ENCODE data around the gene IGFBP7. TPM values are rescaled to one million over a fixed set of nuclear protein-coding genes. Genes with fewer than 3 reads are reported as not detected.

Gene IGFBP7
- total RNA-seq, 4 donors from 2014 or later: 117 to 241 (median 152) TPM

GRCh38 chr4:57042711-57043169 is 67.4 kb downstream of the IGFBP7 start:
- Histone ChIP-seq H3K4me1 (peaks cover 6 to 31% of the 10 kb centered on the region in 2 donors), H3K4me3 (no peak overlapping the region), H3K27me3 (no peaks in the 10 kb centered on the region), H3K9me3 (no peaks in the 10 kb centered on the region), H3K36me3 (no peaks in the 10 kb centered on the region), H3K27ac (peak overlapping the region; percentile 57 to 73 (median 64))
- DNase-seq (peak in 1 of 2 donors; percentile 35), ATAC-seq (peak; percentile 39 to 46)
- TF ChIP-seq, protein P1, sequence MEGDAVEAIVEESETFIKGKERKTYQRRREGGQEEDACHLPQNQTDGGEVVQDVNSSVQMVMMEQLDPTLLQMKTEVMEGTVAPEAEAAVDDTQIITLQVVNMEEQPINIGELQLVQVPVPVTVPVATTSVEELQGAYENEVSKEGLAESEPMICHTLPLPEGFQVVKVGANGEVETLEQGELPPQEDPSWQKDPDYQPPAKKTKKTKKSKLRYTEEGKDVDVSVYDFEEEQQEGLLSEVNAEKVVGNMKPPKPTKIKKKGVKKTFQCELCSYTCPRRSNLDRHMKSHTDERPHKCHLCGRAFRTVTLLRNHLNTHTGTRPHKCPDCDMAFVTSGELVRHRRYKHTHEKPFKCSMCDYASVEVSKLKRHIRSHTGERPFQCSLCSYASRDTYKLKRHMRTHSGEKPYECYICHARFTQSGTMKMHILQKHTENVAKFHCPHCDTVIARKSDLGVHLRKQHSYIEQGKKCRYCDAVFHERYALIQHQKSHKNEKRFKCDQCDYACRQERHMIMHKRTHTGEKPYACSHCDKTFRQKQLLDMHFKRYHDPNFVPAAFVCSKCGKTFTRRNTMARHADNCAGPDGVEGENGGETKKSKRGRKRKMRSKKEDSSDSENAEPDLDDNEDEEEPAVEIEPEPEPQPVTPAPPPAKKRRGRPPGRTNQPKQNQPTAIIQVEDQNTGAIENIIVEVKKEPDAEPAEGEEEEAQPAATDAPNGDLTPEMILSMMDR (IDR thresholded peaks at IDR 0.05 in 4 of 5, conservative IDR thresholded peaks at IDR 0.05 in 1 of 5): no peak
- no peak for TF ChIP-seq POLR2A (IDR thresholded peaks at IDR 0.05)
- in situ Hi-C loops (cut with MboI; ENCODE audit: low sequenced_read_pairs in 4 of 4): no loop called here
- intact Hi-C loops (cut with DNase I; ENCODE audit: low total_unique reads): loop anchor here (5.0 kb wide), 1 partner anchor 70 kb away; the partner anchor contains the start of gene IGFBP7

DNA sequence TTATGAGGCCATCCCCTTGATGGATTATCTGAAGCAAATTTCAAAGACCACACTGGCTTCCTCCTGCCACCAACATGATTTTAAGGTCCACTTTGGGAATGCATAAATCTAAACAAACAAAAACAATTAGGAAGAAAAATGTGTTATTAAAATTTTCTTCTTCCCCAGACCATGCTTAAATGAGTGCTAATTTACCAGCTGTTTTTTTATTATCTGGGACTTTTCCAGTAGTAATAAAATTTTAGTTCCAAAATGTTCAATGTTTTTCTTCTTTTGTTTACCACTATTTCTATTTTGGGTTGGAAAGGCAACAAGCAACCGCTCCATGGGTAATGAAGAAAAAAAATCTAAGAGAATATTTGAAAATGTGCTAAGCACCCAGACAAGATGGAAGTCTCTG is 69.2 kb downstream of the IGFBP7 start:
- Histone ChIP-seq H3K27me3 (no peaks in the 10 kb centered on the region), H3K27ac (peak overlapping the region in 3 of 4 donors; percentile 64 to 73 (median 65)), H3K36me3 (no peaks in the 10 kb centered on the region), H3K4me3 (no peak overlapping the region), H3K4me1 (peaks cover 6 to 27% of the 10 kb centered on the region in 2 donors), H3K9me3 (no peaks in the 10 kb centered on the region)
- in situ Hi-C loops (cut with MboI; ENCODE audit: low sequenced_read_pairs in 4 of 4) (no loop called here), intact Hi-C loops (cut with DNase I; ENCODE audit: low total_unique reads) (loop anchor here (5.0 kb wide), 1 partner anchor 71 kb away; the partner anchor contains the start of gene IGFBP7)
- ATAC-seq (no peak), DNase-seq (no peak)
- no peak for TF ChIP-seq POLR2A (IDR thresholded peaks at IDR 0.05)
- TF ChIP-seq, protein P1 (IDR thresholded peaks at IDR 0.05 in 4 of 5, conservative IDR thresholded peaks at IDR 0.05 in 1 of 5): no peak

DNA sequence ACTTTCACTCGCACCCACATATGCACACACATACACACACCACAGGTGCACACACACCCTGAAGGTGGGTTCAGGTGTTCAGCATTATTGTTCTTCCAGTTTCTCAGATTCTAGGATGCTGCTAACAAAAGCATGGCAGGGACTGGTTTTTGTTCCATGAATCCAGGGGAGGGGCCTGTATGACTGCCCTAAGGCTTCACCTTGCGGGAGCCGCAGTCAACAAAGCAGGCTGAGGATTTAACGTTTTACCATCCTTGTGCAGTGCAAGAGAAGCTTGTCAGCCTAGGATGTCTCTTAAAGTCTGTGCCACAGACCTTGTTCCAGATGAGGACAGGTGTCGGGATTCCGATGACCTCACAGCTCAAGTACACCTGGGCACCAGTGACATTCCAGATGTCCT is 69.7 kb downstream of the IGFBP7 start:
- Histone ChIP-seq H3K4me1 (peaks cover 6 to 24% of the 10 kb centered on the region in 2 donors), H3K27me3 (no peaks in the 10 kb centered on the region), H3K27ac (peak overlapping the region in 2 of 4 donors; percentile 21 to 73), H3K36me3 (no peaks in the 10 kb centered on the region), H3K9me3 (no peaks in the 10 kb centered on the region), H3K4me3 (no peak overlapping the region)
- intact Hi-C loops (cut with DNase I; ENCODE audit: low total_unique reads): loop anchor here (5.0 kb wide), 1 partner anchor 72 kb away; the partner anchor contains the start of gene IGFBP7
- TF ChIP-seq POLR2A (IDR thresholded peaks at IDR 0.05): no peak
- TF ChIP-seq, protein P1 (IDR thresholded peaks at IDR 0.05 in 4 of 5, conservative IDR thresholded peaks at IDR 0.05 in 1 of 5): no peak
- ATAC-seq: no peak
- DNase-seq: no peak
- in situ Hi-C loops (cut with MboI; ENCODE audit: low sequenced_read_pairs in 4 of 4): no loop called here

- Histone ChIP-seq H3K9me3 (no peaks in the 10 kb centered on the region), H3K27ac (peak overlapping the region in 1 of 4 donors; percentile 73), H3K4me1 (peaks cover 6 to 17% of the 10 kb centered on the region in 2 donors), H3K27me3 (no peaks in the 10 kb centered on the region), H3K36me3 (no peaks in the 10 kb centered on the region), H3K4me3 (no peak overlapping the region)
- in situ Hi-C loops (cut with MboI; ENCODE audit: low sequenced_read_pairs in 4 of 4) (no loop called here), intact Hi-C loops (cut with DNase I; ENCODE audit: low total_unique reads) (loop anchor here (5.0 kb wide), 1 partner anchor 123 kb away; no protein-coding TSS in a partner anchor)
- TF ChIP-seq, protein P1 (IDR thresholded peaks at IDR 0.05 in 4 of 5, conservative IDR thresholded peaks at IDR 0.05 in 1 of 5): no peak
- no peak for DNase-seq
- no peak for ATAC-seq
Measured at GRCh38 chr4:57039345-57039744, 70.8 kb downstream of the IGFBP7 start.

Measured in gastrocnemius medialis (tissue), 4 donors.